Activated B cell treated with CpG ODN at 0.5 μM for 24 hours (primary cell): ENCODE data around the gene ABR. TPM values are rescaled to one million over a fixed set of nuclear protein-coding genes. Genes with fewer than 3 reads are reported as not detected.

Experiments
- ATAC-seq: fragments of 200-7000 bp; cut with Tn5 transposase; one replicate; pipeline ENCODE4 v1.10.0; 2021; ENCODE audit warnings: low read depth, mild to moderate bottlenecking, moderate library complexity
- CTCF ChIA-PET: fragments of 350-600 bp; sonication (Branson Sonifier 250); formaldehyde crosslinking; loops from one replicate; lab custom pipeline; 2021; ENCODE audit warnings: antibody characterized with exemption; lab: Charles Lee
- POLR2A ChIA-PET: fragments of 350-600 bp; sonication (Branson Sonifier 250); formaldehyde crosslinking; loops from one replicate; lab custom pipeline; 2021; ENCODE audit warnings: antibody characterized with exemption; lab: Charles Lee
- DNase-seq: peaks from one replicate; pipeline ENCODE4 v3.0.0; 2022
- H3K27ac Mint-ChIP-seq: one replicate; pipeline ENCODE4 v1.8.0; 2020; ENCODE audit warnings: mixed read lengths
- H3K27me3 Mint-ChIP-seq: one replicate; pipeline ENCODE4 v1.8.0; 2021; ENCODE audit warnings: mixed read lengths
- H3K36me3 Mint-ChIP-seq: one replicate; pipeline ENCODE4 v1.8.0; 2021; ENCODE audit warnings: low read depth, mixed read lengths
- H3K4me1 Mint-ChIP-seq: one replicate; pipeline ENCODE4 v1.8.0; 2021; ENCODE audit warnings: mixed read lengths
- H3K4me3 Mint-ChIP-seq: one replicate; pipeline ENCODE4 v1.8.0; 2020; ENCODE audit warnings: mild to moderate bottlenecking, mixed read lengths
- H3K9me3 Mint-ChIP-seq: one replicate; pipeline ENCODE4 v1.8.0; 2020; ENCODE audit warnings: mixed read lengths
- CTCF ChIP-seq: fragments of 200-600 bp; IDR thresholded peaks from one replicate; pipeline ENCODE4 v1.8.0; 2022; ENCODE audit warnings: antibody characterized with exemption, mild to moderate bottlenecking
- intact Hi-C: fragments of 100-400 bp; cut with micrococcal nuclease; formaldehyde crosslinking; loops from one replicate; pipeline ENCODE4 v1.15.1; 2024
- total RNA-seq: library from RNA; stranded (reverse); gene quantifications from 2 replicates; pipeline ENCODE4 v1.2.3, GENCODE V29; 2022

Gene ABR
- total RNA-seq, 1 donor from 2014 or later = 150 TPM

- ChIA-PET POLR2A (interaction anchor here (0.8 to 3.1 kb wide), 4 partner anchors 13 to 96 kb away, joined by 5 to 35 read pairs (median 18); no protein-coding TSS in a partner anchor), CTCF (interaction anchor here (1.3 to 4.6 kb wide), 3 partner anchors 9 to 74 kb away, joined by 5 to 32 read pairs (median 6); no protein-coding TSS in a partner anchor)
- intact Hi-C loops = no loop called here
- no peak for TF ChIP-seq CTCF
- H3K4me3 Mint-ChIP-seq = no peak overlapping the region
- H3K4me1 Mint-ChIP-seq = peaks cover 61% of the 10 kb centered on the region
- H3K36me3 Mint-ChIP-seq = no peaks in the 10 kb centered on the region
- H3K9me3 Mint-ChIP-seq = no peaks in the 10 kb centered on the region
- DNase-seq = no peak
- no peaks in the 10 kb centered on the region for H3K27me3 Mint-ChIP-seq
- no peak for ATAC-seq
- H3K27ac Mint-ChIP-seq = no peak overlapping the region
Observed at GRCh38 chr17:1196946-1197345, 17.2 kb upstream of the ABR start.

DNA sequence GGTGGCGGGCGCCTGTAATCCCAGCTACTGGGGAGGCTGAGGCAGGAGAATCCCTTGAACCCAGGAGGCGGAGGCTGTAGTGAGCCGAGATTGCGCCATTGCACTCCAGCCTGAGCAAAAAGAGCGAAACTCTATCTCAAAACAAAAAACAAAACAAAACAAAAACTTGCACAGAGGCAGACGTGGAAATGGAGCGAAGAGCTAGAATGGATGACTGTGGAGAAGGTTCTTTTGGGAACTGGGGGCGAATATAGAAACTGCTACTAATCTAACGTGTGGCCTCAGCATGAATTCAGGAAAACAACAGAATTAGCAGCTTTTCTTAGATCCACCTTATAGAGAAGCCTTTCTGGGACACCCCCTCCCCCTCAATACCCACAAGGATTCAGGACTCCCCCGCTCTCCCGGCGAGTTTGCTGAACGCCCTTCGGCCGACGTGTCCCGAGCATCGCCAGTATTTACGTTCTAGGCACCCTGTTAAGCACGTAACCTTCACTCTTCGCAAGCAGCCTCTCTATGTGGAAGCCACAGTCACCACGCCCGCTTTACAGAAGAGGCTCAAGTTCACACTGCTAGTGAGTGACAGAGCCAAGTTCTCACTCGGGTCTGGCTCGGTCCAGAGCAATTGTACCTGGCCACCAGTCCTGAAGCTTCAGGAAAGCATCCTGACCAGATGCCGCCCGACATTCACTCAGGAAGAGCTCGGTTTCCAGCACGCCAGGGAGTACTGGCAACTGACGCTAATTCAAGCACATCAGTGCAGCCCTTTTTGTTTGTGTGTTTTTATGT is 13.3 kb upstream of the ABR start:
- no peak overlapping the region for H3K27ac Mint-ChIP-seq
- H3K4me1 Mint-ChIP-seq = peaks cover 41% of the 10 kb centered on the region
- no peaks in the 10 kb centered on the region for H3K36me3 Mint-ChIP-seq
- ChIA-PET POLR2A (interaction anchor here (0.6 to 0.7 kb wide), 2 partner anchors 80 to 893 kb away, joined by 3 read pairs; no protein-coding TSS in a partner anchor), CTCF (no interaction called here)
- H3K4me3 Mint-ChIP-seq = no peak overlapping the region
- DNase-seq (no peak), ATAC-seq (no peak)
- intact Hi-C loops = no loop called here
- H3K27me3 Mint-ChIP-seq = no peaks in the 10 kb centered on the region
- no peak for TF ChIP-seq CTCF
- no peaks in the 10 kb centered on the region for H3K9me3 Mint-ChIP-seq

DNA sequence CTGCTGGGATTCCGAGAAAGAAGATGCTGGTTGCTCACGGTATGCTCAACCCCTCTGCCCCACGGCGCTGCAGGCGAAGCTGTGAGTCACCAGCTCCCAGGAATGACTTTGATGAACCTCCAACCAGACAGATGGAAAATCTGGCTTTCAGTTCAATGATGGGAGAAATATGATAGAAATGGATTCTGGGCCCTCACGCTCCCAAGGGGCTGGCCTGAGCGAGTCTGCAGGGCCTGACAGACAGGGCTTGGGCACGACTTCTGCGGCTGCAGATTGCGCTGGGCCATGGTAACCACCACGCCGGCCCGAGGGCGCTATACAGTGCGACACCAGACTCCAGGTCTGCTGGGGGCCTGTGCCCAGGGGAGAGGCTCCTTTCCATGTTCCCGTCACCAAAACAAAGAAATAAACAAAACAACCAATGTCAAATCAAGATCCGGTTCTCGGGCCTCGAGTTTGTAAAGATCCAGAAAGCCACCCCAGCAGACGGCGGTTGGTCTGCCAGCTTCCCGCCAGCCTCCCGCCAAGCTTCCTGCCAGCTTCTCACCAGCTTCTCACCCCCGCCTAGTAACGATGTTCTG is 11.1 kb upstream of the ABR start:
- DNase-seq (no peak), ATAC-seq (no peak)
- Mint-ChIP-seq H3K27ac (no peak overlapping the region), H3K27me3 (no peaks in the 10 kb centered on the region), H3K9me3 (no peaks in the 10 kb centered on the region), H3K4me1 (peaks cover 39% of the 10 kb centered on the region), H3K4me3 (no peak overlapping the region), H3K36me3 (peaks cover 2% of the 10 kb centered on the region)
- TF ChIP-seq CTCF = no peak
- ChIA-PET CTCF (interaction anchor here (1.4 kb wide), 1 partner anchor 37 kb away, joined by 3 read pairs; no protein-coding TSS in a partner anchor), POLR2A (no interaction called here)
- intact Hi-C loops = no loop called here

DNA sequence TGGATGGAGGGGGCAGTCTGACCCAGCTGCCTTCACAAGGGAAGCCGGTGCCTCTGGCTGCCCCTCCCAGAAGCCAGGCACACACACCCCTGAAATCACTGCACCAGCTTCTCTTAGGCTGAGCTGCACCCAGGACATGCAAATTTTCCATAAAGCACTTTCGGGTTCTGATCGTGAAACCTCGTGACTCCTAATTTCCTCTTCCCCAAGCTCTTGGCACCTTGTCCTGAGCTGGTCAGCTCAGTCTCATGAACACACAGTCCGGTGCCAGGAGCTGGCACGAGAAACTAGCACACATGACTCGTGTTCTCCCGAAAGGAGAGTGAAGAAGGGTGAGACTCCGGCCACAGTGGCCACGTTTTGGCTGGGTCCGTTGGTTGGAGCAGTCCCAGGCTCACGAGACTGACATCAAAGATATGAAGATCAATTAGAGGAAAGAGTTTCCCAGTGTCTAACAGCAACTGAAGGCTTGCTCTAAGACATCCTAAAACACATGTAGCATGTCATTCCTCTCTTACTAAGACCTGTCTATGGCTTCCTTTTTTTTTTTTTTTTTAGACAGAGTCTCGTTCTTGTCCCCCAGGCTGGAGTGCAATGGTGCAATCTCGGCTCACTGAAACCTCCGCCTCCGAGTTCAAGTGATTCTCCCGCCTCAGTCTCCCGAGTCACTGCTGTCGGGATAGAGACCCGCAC is 9.2 kb upstream of the ABR start:
- POLR2A ChIA-PET = no interaction called here
- no peak overlapping the region for H3K4me3 Mint-ChIP-seq

More for the DNA sequence above, 9.2 kb upstream of the ABR start:
- Mint-ChIP-seq H3K9me3 (no peaks in the 10 kb centered on the region), H3K4me1 (peaks cover 48% of the 10 kb centered on the region), H3K27ac (no peak overlapping the region), H3K36me3 (peaks cover 2% of the 10 kb centered on the region), H3K27me3 (no peaks in the 10 kb centered on the region)
- no peak for TF ChIP-seq CTCF
- CTCF ChIA-PET = interaction anchor here (0.9 to 5.3 kb wide), 6 partner anchors 9 to 67 kb away, joined by 3 to 76 read pairs (median 6); no protein-coding TSS in a partner anchor
- DNase-seq = no peak
- intact Hi-C loops = no loop called here
- ATAC-seq = peak; percentile 28
